Ovary (tissue), 9 donors: ENCODE data around the gene TNKS1BP1. TPM values are rescaled to one million over a fixed set of nuclear protein-coding genes. Genes with fewer than 3 reads are reported as not detected.
"Not testable (repeated sequence)": the region's sequence is repeated elsewhere in the genome, so short reads cannot be mapped to it uniquely, and the experiment has no call there.

Experiments used
- DNase-seq, 5 donors: peaks; one replicate each; pipeline ENCODE4 v3.0.0-alpha.2; 2019 to 2020
- H3K27ac ChIP-seq, 2 donors: fragments of 200-600 bp; one replicate each; pipeline versions ENCODE4 v1.5.1 to v1.8.0; 2019 to 2022
- H3K27me3 ChIP-seq: fragments of 200-600 bp; one replicate; pipeline ENCODE4 v1.8.0; 2022
- H3K36me3 ChIP-seq: fragments of 200-600 bp; sonication (generic); one replicate; pipeline ENCODE4 v1.5.1; 2019
- H3K4me1 ChIP-seq: one replicate; pipeline ENCODE4 v1.8.1; 2013; ENCODE audit warnings: mild to moderate bottlenecking, moderate library complexity; ENCODE audit not compliant: insufficient read depth
- H3K4me3 ChIP-seq: fragments of 200-600 bp; sonication (generic); one replicate; pipeline ENCODE4 v1.5.1; 2017
- H3K9me3 ChIP-seq, 2 donors: fragments of 200-600 bp in 1 of 2; sonication (generic) in 1 of 2; one replicate each; pipeline versions ENCODE4 v1.5.1 to v1.8.1; 2013 to 2019; ENCODE audit warnings: mild to moderate bottlenecking in 1 of 2, moderate library complexity in 1 of 2
- EP300 ChIP-seq: sonication (generic); formaldehyde crosslinking; IDR thresholded peaks from one replicate; pipeline ENCODE4 v1.6.1; 2017; ENCODE audit warnings: antibody characterized with exemption
- POLR2A ChIP-seq: fragments of 450-650 bp; IDR thresholded peaks from one replicate; pipeline ENCODE4 v1.6.1; 2017; ENCODE audit warnings: antibody characterized with exemption, mild to moderate bottlenecking, moderate library complexity
- WGBS, 3 donors: extraction: QIAGEN DNeasy Blood & Tissue Kit in 1 of 3; methylation state at CpG; one replicate each; pipeline versions ENCODE4 v1.1.5 to v1.1.7; 2013 to 2017; 5-methylcytosine and 5-hydroxymethylcytosine counted together
- intact Hi-C, 4 donors: fragments of 100-400 bp; cut with DNase I; formaldehyde crosslinking; loops; one replicate each; pipeline versions ENCODE4 v1.11.0 to v1.15.1; 2022 to 2023
- polyA plus RNA-seq, 2 donors: library from polyadenylated mRNA; stranded (reverse); fragments of 200-250 nt in 1 of 2; fragments of 350-450 nt in 1 of 2; fragmentation: Illumina TruSeq in 1 of 2; extraction: RNeasy Lipid Tissue Mini Kit (QIAGEN cat#74804) in 1 of 2; gene quantifications; one replicate each; pipeline ENCODE4 v1.2.3, GENCODE V29; 2013 to 2014
- total RNA-seq, 7 donors: library from RNA; depleted of rRNA in 2 of 7; stranded (reverse); fragments of >200 nt in 2 of 7; fragmentation: NEBNext Ultra II Directional in 3 of 7; extraction: Animal tissue kit (Norgen Biotek cat#: 25700) in 3 of 7; gene quantifications; one replicate each; pipeline versions ENCODE4 v1.1.0 to v1.2.4, GENCODE V29; 2016 to 2023
- TF ChIP-seq, protein P1 (sequence below), 3 donors: fragments of 450-650 bp in 2 of 3; fragments of 200-600 bp in 1 of 3; IDR thresholded peaks; one replicate each; pipeline versions ENCODE4 v1.5.1 to v1.8.0; 2016 to 2022; ENCODE audit warnings: antibody characterized with exemption in 3 of 3, mild to moderate bottlenecking in 1 of 3
- donor health status: DM: no; HTN: no; CAD: no; lungs with moderate emphysema.
- donor health status: DM: no; HTN: no; CAD: no.
- donor health status: Bipolar disorder and iron deficiency.
- donor health status: DM: yes; HTN: yes; CAD: no.
- donor health status: DM: no; HTN: no; CAD: no.
- donor health status: DM: yes; HTN: yes; CAD: no.

TNKS1BP1 gene
- total and polyA plus RNA-seq, 9 donors: 45.2 to 230 (median 132) TPM

DNA sequence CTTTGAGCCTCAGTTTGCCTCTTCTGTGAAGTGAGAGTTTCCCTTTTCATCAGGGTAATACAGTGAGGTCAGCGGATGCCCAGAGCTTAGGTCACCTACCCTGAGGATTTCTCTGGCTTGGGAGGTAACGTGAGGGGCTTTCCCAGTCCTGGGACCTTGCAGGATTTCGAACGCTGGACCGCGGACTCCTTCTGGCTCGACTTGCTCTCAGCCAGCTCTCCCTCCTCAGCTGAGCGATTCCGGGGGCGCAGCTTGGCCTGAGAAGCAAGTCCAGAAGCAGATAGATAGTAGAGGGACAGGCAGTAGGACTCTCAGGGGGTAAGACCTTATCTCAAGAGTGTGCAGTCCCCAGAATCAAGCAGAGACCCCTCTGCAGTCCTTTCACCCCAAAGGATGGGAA is 24.0 kb downstream of the TNKS1BP1 start:
- Histone ChIP-seq H3K4me3 (no peak overlapping the region), H3K4me1 (peaks cover 10% of the 10 kb centered on the region), H3K36me3 (peaks cover 8% of the 10 kb centered on the region), H3K27me3 (no peaks in the 10 kb centered on the region), H3K9me3 (peaks cover 0 to 19% of the 10 kb centered on the region in 2 donors), H3K27ac (no peak overlapping the region)
- WGBS, 3 donors: 97% methylated on average over 10 of the region's 10 CpGs
- no peak for DNase-seq
- no peak for TF ChIP-seq EP300
- no peak for TF ChIP-seq POLR2A
- TF ChIP-seq, protein P1, sequence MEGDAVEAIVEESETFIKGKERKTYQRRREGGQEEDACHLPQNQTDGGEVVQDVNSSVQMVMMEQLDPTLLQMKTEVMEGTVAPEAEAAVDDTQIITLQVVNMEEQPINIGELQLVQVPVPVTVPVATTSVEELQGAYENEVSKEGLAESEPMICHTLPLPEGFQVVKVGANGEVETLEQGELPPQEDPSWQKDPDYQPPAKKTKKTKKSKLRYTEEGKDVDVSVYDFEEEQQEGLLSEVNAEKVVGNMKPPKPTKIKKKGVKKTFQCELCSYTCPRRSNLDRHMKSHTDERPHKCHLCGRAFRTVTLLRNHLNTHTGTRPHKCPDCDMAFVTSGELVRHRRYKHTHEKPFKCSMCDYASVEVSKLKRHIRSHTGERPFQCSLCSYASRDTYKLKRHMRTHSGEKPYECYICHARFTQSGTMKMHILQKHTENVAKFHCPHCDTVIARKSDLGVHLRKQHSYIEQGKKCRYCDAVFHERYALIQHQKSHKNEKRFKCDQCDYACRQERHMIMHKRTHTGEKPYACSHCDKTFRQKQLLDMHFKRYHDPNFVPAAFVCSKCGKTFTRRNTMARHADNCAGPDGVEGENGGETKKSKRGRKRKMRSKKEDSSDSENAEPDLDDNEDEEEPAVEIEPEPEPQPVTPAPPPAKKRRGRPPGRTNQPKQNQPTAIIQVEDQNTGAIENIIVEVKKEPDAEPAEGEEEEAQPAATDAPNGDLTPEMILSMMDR (IDR thresholded peaks at IDR 0.05): no peak
- intact Hi-C loops: no loop called here

DNA sequence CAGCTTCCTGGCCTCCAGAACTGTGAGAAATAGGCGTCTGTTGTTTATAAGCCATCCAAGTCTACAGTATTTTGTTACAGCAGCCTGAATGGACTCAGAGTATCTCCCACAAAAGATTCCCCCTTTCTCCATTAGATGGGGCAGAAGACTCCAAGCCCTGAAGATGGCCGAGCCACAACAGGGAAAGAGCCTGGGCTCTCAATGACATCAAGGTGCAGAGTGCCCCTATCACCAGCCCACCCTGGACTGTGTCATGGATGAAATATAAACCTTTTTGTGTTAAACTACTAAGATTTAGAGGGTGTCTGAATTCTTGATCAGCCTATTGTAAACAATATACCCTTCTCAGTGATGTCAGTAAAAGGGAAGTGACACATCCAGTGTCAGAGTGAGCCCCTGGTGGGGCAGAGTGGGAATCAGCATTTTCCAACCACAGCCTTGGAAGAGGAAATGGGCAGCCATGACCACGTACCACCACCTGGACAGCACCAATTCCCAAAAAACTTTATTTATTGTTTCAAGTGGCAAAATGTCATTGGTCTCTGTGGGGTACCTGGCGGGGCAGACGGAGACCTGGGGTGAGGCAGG is 25.5 kb downstream of the TNKS1BP1 start:
- DNase-seq: no peak
- intact Hi-C loops: no loop called here
- Histone ChIP-seq H3K36me3 (peaks cover 8% of the 10 kb centered on the region), H3K4me3 (no peak overlapping the region), H3K27me3 (no peaks in the 10 kb centered on the region), H3K4me1 (peaks cover 2% of the 10 kb centered on the region), H3K9me3 (peaks cover 0 to 19% of the 10 kb centered on the region in 2 donors), H3K27ac (no peak overlapping the region)
- WGBS, 3 donors: 96 to 98% (median 97%) methylated on average over 5 of the region's 5 CpGs
- TF ChIP-seq POLR2A (no peak), EP300 (no peak)
- TF ChIP-seq, protein P1 (IDR thresholded peaks at IDR 0.05): no peak

DNA sequence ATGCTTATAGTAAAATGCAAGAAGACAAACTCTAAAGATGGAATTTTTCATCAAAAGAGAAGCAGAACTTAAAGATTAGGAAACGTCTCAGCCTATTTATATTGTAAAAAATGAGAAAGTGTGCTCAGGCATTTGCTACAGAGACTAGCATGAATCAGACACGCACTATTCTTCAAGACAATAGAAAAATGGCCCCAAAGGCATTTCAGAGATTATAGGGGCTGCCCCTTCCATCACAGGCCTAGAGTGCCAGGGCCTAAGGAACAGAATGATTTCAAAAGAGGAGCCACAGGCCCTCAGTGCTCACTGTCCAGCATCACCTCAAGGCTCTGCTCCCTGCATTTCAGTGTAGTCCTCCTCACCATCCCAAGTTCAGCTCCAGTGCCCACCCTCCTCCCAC is 27.5 kb downstream of the TNKS1BP1 start:
- intact Hi-C loops: no loop called here
- TF ChIP-seq EP300 (no peak), POLR2A (no peak)
- TF ChIP-seq, protein P1 (IDR thresholded peaks at IDR 0.05): no peak
- WGBS, 3 donors: 78 to 83% (median 81%) methylated on average over 2 of the region's 2 CpGs
- Histone ChIP-seq H3K27me3 (no peaks in the 10 kb centered on the region), H3K4me1 (no peaks in the 10 kb centered on the region), H3K27ac (no peak overlapping the region), H3K36me3 (peaks cover 8% of the 10 kb centered on the region), H3K4me3 (no peak overlapping the region), H3K9me3 (peaks cover 0 to 19% of the 10 kb centered on the region in 2 donors)
- no peak for DNase-seq

DNA sequence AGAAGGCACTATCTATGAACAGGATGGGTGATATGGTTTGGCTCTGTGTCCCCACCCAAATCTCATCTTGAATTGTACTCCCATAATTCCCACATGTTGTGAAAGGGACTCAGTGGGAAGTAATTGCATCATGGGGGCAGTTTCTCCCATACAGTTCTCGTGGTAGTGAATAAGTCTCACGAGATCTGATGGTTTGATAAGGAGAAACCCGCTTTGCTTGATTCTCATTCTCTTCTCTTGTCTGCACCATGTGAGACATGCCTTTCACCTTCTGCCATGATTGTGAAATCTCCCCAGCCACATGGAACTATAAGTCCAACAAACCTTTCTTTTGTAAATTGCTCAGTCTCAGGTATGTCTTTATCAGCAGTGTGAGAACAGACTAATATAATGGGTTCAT is 28.5 kb downstream of the TNKS1BP1 start:
- WGBS, 3 donors: 90 to 94% (median 90%) methylated on average over 3 of the region's 3 CpGs
- DNase-seq, H3K36me3 ChIP-seq, H3K27ac ChIP-seq, H3K4me1 ChIP-seq, H3K27me3 ChIP-seq, intact Hi-C loops, H3K4me3 ChIP-seq: not testable (repeated sequence)
- H3K9me3 ChIP-seq: peaks cover 0 to 19% of the 10 kb centered on the region in 2 donors

DNA sequence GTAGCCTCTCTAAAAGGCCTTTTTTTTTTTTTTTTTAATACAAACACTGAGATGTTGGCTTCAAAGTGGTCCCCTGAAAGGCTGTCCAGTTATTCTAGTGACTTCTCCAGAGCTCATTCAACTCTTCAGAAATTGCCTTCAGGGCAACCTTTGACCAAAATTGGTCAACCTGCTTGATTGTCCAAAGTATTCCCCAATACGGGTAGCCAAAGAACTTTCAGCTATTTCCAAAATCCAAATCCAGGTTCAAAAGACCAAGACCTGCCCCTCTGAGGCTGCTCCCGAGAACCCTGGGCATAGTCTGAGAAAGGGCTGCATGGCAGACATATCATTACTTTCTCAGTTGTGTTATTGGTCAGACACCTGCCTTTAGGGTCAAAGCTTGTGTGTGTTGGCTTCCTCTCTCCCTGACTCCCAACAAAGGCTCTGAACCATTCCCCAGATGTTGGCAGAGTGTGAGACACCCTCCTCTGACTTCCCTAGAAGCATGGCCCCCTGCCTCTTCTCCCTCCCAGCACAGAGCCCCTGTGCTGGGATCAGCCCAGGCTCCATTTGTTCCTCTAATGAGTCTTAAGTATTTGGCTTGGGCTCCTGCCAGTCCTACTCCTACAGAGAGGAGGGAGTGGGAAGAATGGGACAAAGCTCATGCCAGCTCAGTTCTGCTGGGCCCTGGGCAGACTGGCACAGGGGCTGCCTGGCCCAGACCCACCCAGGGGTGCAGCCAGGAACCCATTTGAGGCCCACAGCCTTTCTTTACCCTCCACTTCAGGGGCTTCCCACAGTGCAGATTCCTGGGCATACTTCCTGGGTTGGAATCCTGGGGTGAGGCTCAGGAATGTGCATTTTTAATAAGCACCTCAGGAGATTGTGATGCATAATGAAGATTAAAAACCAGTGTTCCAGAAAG is 30.3 kb downstream of the TNKS1BP1 start:
- peaks cover 0 to 9% of the 10 kb centered on the region in 2 donors for H3K9me3 ChIP-seq
- no peak overlapping the region for H3K4me3 ChIP-seq
- WGBS, 3 donors: 64 to 79% (median 78%) methylated on average over 2 of the region's 2 CpGs
- no peak for TF ChIP-seq POLR2A
- TF ChIP-seq, protein P1 (IDR thresholded peaks at IDR 0.05): no peak
- TF ChIP-seq EP300: no peak
- no peak overlapping the region for H3K27ac ChIP-seq
- H3K36me3 ChIP-seq: peaks cover 7% of the 10 kb centered on the region
- no peak for DNase-seq
- H3K27me3 ChIP-seq: no peaks in the 10 kb centered on the region
- H3K4me1 ChIP-seq: no peaks in the 10 kb centered on the region
- intact Hi-C loops: no loop called here
